Activated B cell treated with CpG ODN at 0.5 μM for 24 hours (primary cell): Measurements from ENCODE around the gene CGN. TPM values are rescaled to one million over a fixed set of nuclear protein-coding genes. Genes with fewer than 3 reads are reported as not detected.

Experiments
- ATAC-seq: fragments of 200-7000 bp; cut with Tn5 transposase; one replicate; pipeline ENCODE4 v1.10.0; 2021; ENCODE audit warnings: low read depth, mild to moderate bottlenecking, moderate library complexity
- CTCF ChIA-PET: fragments of 350-600 bp; sonication (Branson Sonifier 250); formaldehyde crosslinking; loops from one replicate; lab custom pipeline; 2021; ENCODE audit warnings: antibody characterized with exemption; lab: Charles Lee
- POLR2A ChIA-PET: fragments of 350-600 bp; sonication (Branson Sonifier 250); formaldehyde crosslinking; loops from one replicate; lab custom pipeline; 2021; ENCODE audit warnings: antibody characterized with exemption; lab: Charles Lee
- DNase-seq: peaks from one replicate; pipeline ENCODE4 v3.0.0; 2022
- H3K27ac Mint-ChIP-seq: one replicate; pipeline ENCODE4 v1.8.0; 2020; ENCODE audit warnings: mixed read lengths
- H3K27me3 Mint-ChIP-seq: one replicate; pipeline ENCODE4 v1.8.0; 2021; ENCODE audit warnings: mixed read lengths
- H3K36me3 Mint-ChIP-seq: one replicate; pipeline ENCODE4 v1.8.0; 2021; ENCODE audit warnings: low read depth, mixed read lengths
- H3K4me1 Mint-ChIP-seq: one replicate; pipeline ENCODE4 v1.8.0; 2021; ENCODE audit warnings: mixed read lengths
- H3K4me3 Mint-ChIP-seq: one replicate; pipeline ENCODE4 v1.8.0; 2020; ENCODE audit warnings: mild to moderate bottlenecking, mixed read lengths
- H3K9me3 Mint-ChIP-seq: one replicate; pipeline ENCODE4 v1.8.0; 2020; ENCODE audit warnings: mixed read lengths
- CTCF ChIP-seq: fragments of 200-600 bp; IDR thresholded peaks from one replicate; pipeline ENCODE4 v1.8.0; 2022; ENCODE audit warnings: antibody characterized with exemption, mild to moderate bottlenecking
- intact Hi-C: fragments of 100-400 bp; cut with micrococcal nuclease; formaldehyde crosslinking; loops from one replicate; pipeline ENCODE4 v1.15.1; 2024
- total RNA-seq: library from RNA; stranded (reverse); gene quantifications from 2 replicates; pipeline ENCODE4 v1.2.3, GENCODE V29; 2022

The CGN gene
- total RNA-seq, 1 donor from 2014 or later: 0.22 TPM

GRCh38 chr1:151526735-151527525, 15.7 kb downstream of the CGN start:
- no peaks in the 10 kb centered on the region for H3K36me3 Mint-ChIP-seq
- H3K4me3 Mint-ChIP-seq: no peak overlapping the region
- no peaks in the 10 kb centered on the region for H3K27me3 Mint-ChIP-seq
- no peak for DNase-seq
- no peak overlapping the region for H3K27ac Mint-ChIP-seq
- intact Hi-C loops: no loop called here
- POLR2A ChIA-PET: no interaction called here
- TF ChIP-seq CTCF: no peak
- ATAC-seq: no peak
- no peaks in the 10 kb centered on the region for H3K4me1 Mint-ChIP-seq
- CTCF ChIA-PET: no interaction called here
- H3K9me3 Mint-ChIP-seq: no peaks in the 10 kb centered on the region

DNA sequence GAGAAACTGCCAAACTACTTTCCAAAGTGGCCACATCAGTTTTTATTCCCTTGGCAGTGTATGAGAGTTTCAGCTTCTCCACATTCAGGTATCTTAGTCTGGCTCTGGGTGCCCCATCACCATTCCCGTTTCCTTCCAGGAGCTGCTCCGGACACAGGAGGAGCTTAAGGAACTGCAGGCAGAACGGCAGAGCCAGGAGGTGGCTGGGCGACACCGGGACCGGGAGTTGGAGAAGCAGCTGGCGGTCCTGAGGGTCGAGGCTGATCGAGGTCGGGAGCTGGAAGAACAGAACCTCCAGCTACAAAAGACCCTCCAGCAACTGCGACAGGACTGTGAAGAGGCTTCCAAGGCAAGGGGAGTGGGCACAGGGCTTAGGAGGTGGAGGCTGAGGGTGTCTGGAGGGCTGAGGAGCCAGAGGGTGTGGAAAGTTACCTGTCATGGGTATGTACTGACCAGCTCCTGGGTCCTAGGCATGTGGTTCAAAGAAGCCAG, 18.1 kb downstream of the CGN start:
- intact Hi-C loops: no loop called here
- H3K4me3 Mint-ChIP-seq: no peak overlapping the region
- POLR2A ChIA-PET: no interaction called here
- ATAC-seq (no peak), DNase-seq (no peak)
- no peaks in the 10 kb centered on the region for H3K4me1 Mint-ChIP-seq
- H3K27ac Mint-ChIP-seq: no peak overlapping the region
- no peak for TF ChIP-seq CTCF
- H3K27me3 Mint-ChIP-seq: no peaks in the 10 kb centered on the region
- no peaks in the 10 kb centered on the region for H3K9me3 Mint-ChIP-seq
- CTCF ChIA-PET: no interaction called here
- H3K36me3 Mint-ChIP-seq: no peaks in the 10 kb centered on the region

DNA sequence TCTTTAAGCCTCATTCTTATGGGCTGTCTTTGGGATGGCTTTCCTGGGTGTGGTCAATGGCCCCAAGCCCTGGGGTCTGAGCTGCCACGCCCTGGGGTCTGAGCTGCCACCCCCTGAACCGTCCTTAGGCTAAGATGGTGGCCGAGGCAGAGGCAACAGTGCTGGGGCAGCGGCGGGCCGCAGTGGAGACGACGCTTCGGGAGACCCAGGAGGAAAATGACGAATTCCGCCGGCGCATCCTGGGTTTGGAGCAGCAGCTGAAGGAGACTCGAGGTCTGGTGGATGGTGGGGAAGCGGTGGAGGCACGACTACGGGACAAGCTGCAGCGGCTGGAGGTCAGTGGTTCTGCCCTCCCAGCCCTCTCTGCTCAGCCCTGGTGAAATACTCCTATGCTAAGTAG, 18.6 kb downstream of the CGN start:
- H3K27ac Mint-ChIP-seq: no peak overlapping the region
- ChIA-PET POLR2A (interaction anchor here (0.6 kb wide), 1 partner anchor 93 kb away, joined by 5 read pairs; no protein-coding TSS in a partner anchor), CTCF (no interaction called here)
- no peaks in the 10 kb centered on the region for H3K36me3 Mint-ChIP-seq
- intact Hi-C loops: no loop called here
- ATAC-seq: no peak
- no peaks in the 10 kb centered on the region for H3K27me3 Mint-ChIP-seq
- TF ChIP-seq CTCF: no peak
- H3K9me3 Mint-ChIP-seq: no peaks in the 10 kb centered on the region
- no peak overlapping the region for H3K4me3 Mint-ChIP-seq
- H3K4me1 Mint-ChIP-seq: no peaks in the 10 kb centered on the region
- no peak for DNase-seq

DNA sequence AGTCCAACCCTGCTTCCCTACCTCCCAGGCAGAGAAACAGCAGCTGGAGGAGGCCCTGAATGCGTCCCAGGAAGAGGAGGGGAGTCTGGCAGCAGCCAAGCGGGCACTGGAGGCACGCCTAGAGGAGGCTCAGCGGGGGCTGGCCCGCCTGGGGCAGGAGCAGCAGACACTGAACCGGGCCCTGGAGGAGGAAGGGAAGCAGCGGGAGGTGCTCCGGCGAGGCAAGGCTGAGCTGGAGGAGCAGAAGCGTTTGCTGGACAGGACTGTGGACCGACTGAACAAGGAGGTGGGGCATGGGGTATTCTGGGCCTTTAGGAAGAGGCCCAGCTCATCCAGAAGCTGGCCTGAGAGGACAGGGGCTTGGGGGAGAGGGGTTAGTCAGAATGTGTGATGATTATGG, 19.3 kb downstream of the CGN start:
- no peak for ATAC-seq
- ChIA-PET CTCF (no interaction called here), POLR2A (interaction anchor here (0.6 kb wide), 1 partner anchor 93 kb away, joined by 5 read pairs; no protein-coding TSS in a partner anchor)
- H3K27me3 Mint-ChIP-seq: no peaks in the 10 kb centered on the region
- H3K4me1 Mint-ChIP-seq: no peaks in the 10 kb centered on the region
- H3K9me3 Mint-ChIP-seq: no peaks in the 10 kb centered on the region
- no peak overlapping the region for H3K4me3 Mint-ChIP-seq
- H3K36me3 Mint-ChIP-seq: no peaks in the 10 kb centered on the region
- no peak for DNase-seq
- no peak for TF ChIP-seq CTCF
- H3K27ac Mint-ChIP-seq: no peak overlapping the region
- intact Hi-C loops: no loop called here

DNA sequence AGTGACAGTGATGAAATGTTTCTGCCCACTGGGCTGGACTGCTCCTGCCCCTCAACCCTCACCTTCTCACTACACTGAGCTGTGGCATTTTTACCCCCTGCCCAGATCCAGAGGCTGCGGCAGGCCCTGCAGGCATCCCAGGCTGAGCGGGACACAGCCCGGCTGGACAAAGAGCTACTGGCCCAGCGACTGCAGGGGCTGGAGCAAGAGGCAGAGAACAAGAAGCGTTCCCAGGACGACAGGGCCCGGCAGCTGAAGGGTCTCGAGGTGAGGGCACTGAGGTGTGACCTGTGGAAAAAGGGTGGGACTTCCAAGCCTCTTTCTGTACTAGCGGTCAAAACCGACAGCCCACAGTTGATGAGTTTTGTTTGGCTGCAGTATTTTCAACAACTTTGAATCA, 22.7 kb downstream of the CGN start:
- H3K27me3 Mint-ChIP-seq: no peaks in the 10 kb centered on the region
- ChIA-PET CTCF (interaction anchor here (0.7 to 1.6 kb wide), 2 partner anchors 90 to 201 kb away, joined by 3 to 4 read pairs; no protein-coding TSS in a partner anchor), POLR2A (no interaction called here)
- H3K4me3 Mint-ChIP-seq: no peak overlapping the region
- H3K27ac Mint-ChIP-seq: no peak overlapping the region
- ATAC-seq (no peak), DNase-seq (no peak)
- no peak for TF ChIP-seq CTCF
- H3K36me3 Mint-ChIP-seq: no peaks in the 10 kb centered on the region
- no peaks in the 10 kb centered on the region for H3K9me3 Mint-ChIP-seq
- H3K4me1 Mint-ChIP-seq: no peaks in the 10 kb centered on the region
- intact Hi-C loops: loop anchor here (1.0 to 2.0 kb wide), 3 partner anchors 90 to 303 kb away; no protein-coding TSS in a partner anchor
